OCI-LY3 (cell line): ENCODE measurements around the gene PREP.
"Not testable (repeated sequence)": the region's sequence is repeated elsewhere in the genome, so short reads cannot be mapped to it uniquely, and the experiment has no call there.

Experiments used
- H2AFZ ChIP-seq: fragments of 200-600, 300-600 bp; shearing (Covaris generic); 2 replicates; pipeline ENCODE4 v1.6.0; 2014; ENCODE audit warnings: antibody characterized with exemption, low read depth, low read length
- H3K27ac ChIP-seq: fragments of 200-600, 300-600 bp; sonication (generic); 2 replicates; pipeline ENCODE4 v1.5.1; 2014; ENCODE audit warnings: mild to moderate bottlenecking, low read length, moderate library complexity, mixed read lengths
- H3K27me3 ChIP-seq: fragments of 200-600, 300-600 bp; sonication (generic); 2 replicates; pipeline ENCODE4 v1.6.1; 2014; ENCODE audit warnings: low read depth, low read length, mixed read lengths
- H3K36me3 ChIP-seq: fragments of 200-600, 300-600 bp; sonication (generic); replicated peaks from 2 replicates; pipeline ENCODE3; 2014; ENCODE audit warnings: low read depth, low read length, mixed read lengths
- H3K4me1 ChIP-seq: fragments of 300-600, 200-600 bp; sonication (generic); 2 replicates; pipeline ENCODE4 v1.6.1; 2014; ENCODE audit warnings: low read length, mixed read lengths
- H3K4me2 ChIP-seq: fragments of 200-600, 300-600 bp; sonication (generic); 2 replicates; pipeline ENCODE4 v1.6.1; 2014; ENCODE audit warnings: low read length, mixed read lengths
- H3K4me3 ChIP-seq: fragments of 300-600, 200-600 bp; sonication (generic); 2 replicates; pipeline ENCODE4 v1.5.1; 2014; ENCODE audit warnings: antibody characterized with exemption, mild to moderate bottlenecking, low read length, moderate library complexity
- H3K79me2 ChIP-seq: fragments of 300-600, 200-600 bp; shearing (Covaris generic); 2 replicates; pipeline ENCODE4 v1.6.1; 2014; ENCODE audit warnings: mild to moderate bottlenecking, low read length, mixed read lengths
- H3K9ac ChIP-seq: fragments of 300-600, 200-600 bp; shearing (Covaris generic); 2 replicates; pipeline ENCODE4 v1.6.0; 2014; ENCODE audit warnings: mild to moderate bottlenecking, low read length, moderate library complexity
- H3K9me3 ChIP-seq: fragments of 200-600, 300-600 bp; shearing (Covaris generic); 2 replicates; pipeline ENCODE4 v1.6.1; 2014; ENCODE audit warnings: low read length, mixed read lengths; ENCODE audit not compliant: insufficient read depth
- H4K20me1 ChIP-seq: fragments of 200-600, 300-600 bp; sonication (generic); 2 replicates; pipeline ENCODE4 v1.6.1; 2016; ENCODE audit warnings: low read length, mixed read lengths; ENCODE audit not compliant: insufficient read depth
- EZH2phosphoT487 ChIP-seq: fragments of 200-600 bp; shearing (Covaris generic); IDR thresholded peaks from 2 replicates; pipeline ENCODE4 v1.6.1; 2018; ENCODE audit warnings: antibody characterized with exemption, mixed run types, low read depth
- TF ChIP-seq, protein P1 (sequence below): fragments of 200-600, 300-600 bp; sonication (generic); IDR thresholded peaks from 2 replicates; pipeline ENCODE4 v1.5.1; 2014; ENCODE audit warnings: antibody characterized with exemption, low read length, low read depth

The PREP gene

DNA sequence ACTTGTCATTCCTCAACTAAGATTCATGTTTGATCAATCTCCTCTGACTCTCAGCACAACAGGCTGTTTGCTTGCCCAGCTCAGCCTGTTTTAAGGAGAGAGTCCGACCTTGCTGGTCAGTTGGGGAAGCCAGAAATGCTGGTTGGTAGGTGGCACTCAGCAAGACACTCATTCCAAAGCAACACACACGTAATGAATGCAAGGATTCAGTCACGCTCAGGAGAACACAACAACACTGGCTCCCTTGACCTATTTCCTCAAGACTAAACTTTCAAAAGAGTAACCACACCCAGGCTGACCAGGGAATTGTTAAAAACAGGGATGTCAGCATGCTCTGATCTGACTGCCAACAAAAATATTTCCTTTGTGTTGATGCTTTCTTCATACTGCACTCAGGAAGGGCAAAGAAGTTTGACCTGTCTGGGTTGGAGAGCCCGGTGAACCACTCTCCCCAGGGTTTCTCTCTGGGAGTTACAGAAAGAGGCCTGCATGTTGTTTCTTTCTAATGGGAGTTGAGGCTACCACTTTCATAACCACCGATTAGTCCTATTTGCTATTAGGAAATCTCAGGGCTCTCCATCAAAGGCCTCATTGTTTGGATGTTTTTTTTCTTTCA lies 25.6 kb upstream of the PREP start:
- H3K27me3 ChIP-seq: no peaks in the 10 kb centered on the region
- H3K36me3 ChIP-seq: no peaks in the 10 kb centered on the region
- H3K9ac ChIP-seq: no peak overlapping the region
- H3K4me2 ChIP-seq: no peak overlapping the region
- peaks cover 16% of the 10 kb centered on the region for H3K4me1 ChIP-seq
- no peaks in the 10 kb centered on the region for H4K20me1 ChIP-seq
- no peaks in the 10 kb centered on the region for H3K9me3 ChIP-seq
- no peak for TF ChIP-seq EZH2phosphoT487
- TF ChIP-seq, protein P1, sequence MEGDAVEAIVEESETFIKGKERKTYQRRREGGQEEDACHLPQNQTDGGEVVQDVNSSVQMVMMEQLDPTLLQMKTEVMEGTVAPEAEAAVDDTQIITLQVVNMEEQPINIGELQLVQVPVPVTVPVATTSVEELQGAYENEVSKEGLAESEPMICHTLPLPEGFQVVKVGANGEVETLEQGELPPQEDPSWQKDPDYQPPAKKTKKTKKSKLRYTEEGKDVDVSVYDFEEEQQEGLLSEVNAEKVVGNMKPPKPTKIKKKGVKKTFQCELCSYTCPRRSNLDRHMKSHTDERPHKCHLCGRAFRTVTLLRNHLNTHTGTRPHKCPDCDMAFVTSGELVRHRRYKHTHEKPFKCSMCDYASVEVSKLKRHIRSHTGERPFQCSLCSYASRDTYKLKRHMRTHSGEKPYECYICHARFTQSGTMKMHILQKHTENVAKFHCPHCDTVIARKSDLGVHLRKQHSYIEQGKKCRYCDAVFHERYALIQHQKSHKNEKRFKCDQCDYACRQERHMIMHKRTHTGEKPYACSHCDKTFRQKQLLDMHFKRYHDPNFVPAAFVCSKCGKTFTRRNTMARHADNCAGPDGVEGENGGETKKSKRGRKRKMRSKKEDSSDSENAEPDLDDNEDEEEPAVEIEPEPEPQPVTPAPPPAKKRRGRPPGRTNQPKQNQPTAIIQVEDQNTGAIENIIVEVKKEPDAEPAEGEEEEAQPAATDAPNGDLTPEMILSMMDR: no peak
- no peak overlapping the region for H3K4me3 ChIP-seq
- no peak overlapping the region for H3K27ac ChIP-seq
- H2AFZ ChIP-seq: no peak overlapping the region
- H3K79me2 ChIP-seq: no peaks in the 10 kb centered on the region

DNA sequence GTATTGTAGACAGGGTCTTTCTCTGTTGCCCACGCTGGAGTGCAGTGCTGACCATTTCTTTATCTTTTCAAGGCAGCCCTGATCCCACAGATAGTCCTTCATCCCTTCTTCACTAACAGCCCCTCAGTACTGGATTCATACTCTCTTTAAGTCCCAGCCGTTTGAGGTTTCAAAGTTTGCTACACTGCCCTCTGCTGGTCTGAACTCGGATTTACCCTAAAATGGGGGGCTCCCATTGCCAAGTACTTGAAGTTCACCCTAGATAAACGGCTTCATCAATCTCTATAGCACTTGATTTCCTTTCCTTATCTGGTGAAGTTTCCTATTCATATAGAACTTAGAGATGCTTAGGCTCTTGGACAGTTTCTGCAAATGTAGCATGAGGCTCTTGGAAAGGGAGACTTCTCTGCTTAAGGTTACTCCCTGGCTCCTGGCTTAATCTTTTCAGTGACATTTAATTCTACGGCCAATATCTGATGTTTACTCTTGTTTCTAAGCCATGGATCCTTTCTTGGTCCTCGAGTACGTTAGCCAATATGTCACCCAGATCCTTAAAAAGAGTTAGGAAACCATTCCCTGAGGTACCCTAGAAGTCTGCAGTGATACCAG lies 21.4 kb upstream of the PREP start:
- Histone ChIP-seq H3K9ac (no peak overlapping the region), H3K4me1 (peaks cover 7% of the 10 kb centered on the region; the same call in 1 of the 2 replicates), H3K27me3 (no peaks in the 10 kb centered on the region), H3K79me2 (no peaks in the 10 kb centered on the region), H3K4me2 (peak overlapping the region; percentile 32), H3K4me3 (no peak overlapping the region), H3K27ac (no peak overlapping the region), H2AFZ (peak overlapping the region; percentile 74; the same call in 1 of the 2 replicates), H3K36me3 (no peaks in the 10 kb centered on the region), H4K20me1 (no peaks in the 10 kb centered on the region), H3K9me3 (no peaks in the 10 kb centered on the region)
- no peak for TF ChIP-seq EZH2phosphoT487
- TF ChIP-seq, protein P1: peak; percentile 72

DNA sequence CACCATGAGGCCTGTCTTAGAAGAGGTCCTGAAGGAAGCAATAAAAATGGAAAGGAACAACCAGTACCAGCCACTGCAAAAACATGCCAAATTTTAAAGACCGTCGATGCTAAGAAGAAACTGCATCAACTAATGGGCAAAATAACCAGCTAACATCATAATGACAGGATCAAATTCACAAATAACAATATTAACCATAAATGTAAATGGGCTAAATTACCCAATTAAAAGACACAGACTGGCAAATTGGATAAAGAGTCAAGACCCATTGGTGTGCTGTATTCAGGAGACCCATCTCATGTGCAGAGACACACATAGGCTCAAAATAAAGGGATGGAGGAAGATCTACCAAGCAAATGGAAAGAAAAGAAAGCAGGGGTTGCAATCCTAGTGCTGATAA lies 14.1 kb upstream of the PREP start:
- not testable (repeated sequence) for H3K79me2 ChIP-seq, H3K4me3 ChIP-seq

DNA sequence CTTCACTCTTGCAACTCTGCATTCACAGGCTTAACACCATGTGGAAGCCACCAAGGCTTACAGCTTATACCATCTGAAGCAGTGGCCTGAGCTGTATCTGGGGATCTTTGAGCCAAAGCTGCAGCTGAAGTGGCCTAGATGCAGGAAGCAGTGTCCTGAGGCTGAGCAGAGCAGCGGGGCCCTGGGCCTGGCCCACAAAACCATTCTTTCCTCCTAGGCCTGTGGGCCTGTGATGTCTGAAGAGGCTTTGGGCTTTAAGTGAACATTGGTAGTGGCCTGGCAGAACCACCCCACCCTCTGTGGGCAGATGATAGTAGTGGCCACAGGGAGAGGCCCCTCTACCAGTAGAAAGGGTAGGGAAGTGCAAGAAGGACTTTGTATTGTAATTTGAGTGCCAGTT lies 6.9 kb upstream of the PREP start:
- Histone ChIP-seq H3K27me3 (no peaks in the 10 kb centered on the region), H4K20me1 (no peaks in the 10 kb centered on the region), H3K9me3 (no peaks in the 10 kb centered on the region), H3K4me1 (no peaks in the 10 kb centered on the region), H3K4me3 (no peak overlapping the region), H2AFZ (no peak overlapping the region), H3K4me2 (no peak overlapping the region), H3K79me2 (no peaks in the 10 kb centered on the region), H3K9ac (no peak overlapping the region), H3K36me3 (no peaks in the 10 kb centered on the region), H3K27ac (no peak overlapping the region)
- TF ChIP-seq EZH2phosphoT487: no peak
- TF ChIP-seq, protein P1: no peak

More for the DNA sequence above, 14.1 kb upstream of the PREP start:
- not testable (repeated sequence) for H3K36me3 ChIP-seq, H3K27ac ChIP-seq, H2AFZ ChIP-seq, H3K27me3 ChIP-seq, H3K9ac ChIP-seq, H3K9me3 ChIP-seq, H3K4me2 ChIP-seq, H4K20me1 ChIP-seq, H3K4me1 ChIP-seq
